Mucosa of stomach (tissue), 1 donor: Measurements from ENCODE around the gene CDX2.
"Not testable (repeated sequence)": the region's sequence is repeated elsewhere in the genome, so short reads cannot be mapped to it uniquely, and the experiment has no call there.

Experiments
- H3K27me3 ChIP-seq: one replicate; pipeline ENCODE4 v1.7.0; 2013; ENCODE audit warnings: mild to moderate bottlenecking, low read length; ENCODE audit not compliant: control insufficient read depth, insufficient read depth
- H3K36me3 ChIP-seq: one replicate; pipeline ENCODE4 v1.7.0; 2013; ENCODE audit warnings: low read length; ENCODE audit not compliant: control insufficient read depth, insufficient read depth
- H3K4me1 ChIP-seq: one replicate; pipeline ENCODE4 v1.7.0; 2013; ENCODE audit warnings: mild to moderate bottlenecking, low read length; ENCODE audit not compliant: control insufficient read depth, insufficient read depth
- H3K4me3 ChIP-seq: one replicate; pipeline ENCODE4 v1.7.0; 2013; ENCODE audit warnings: low read length
- H3K9ac ChIP-seq: one replicate; pipeline ENCODE4 v1.7.0; 2013; ENCODE audit warnings: mild to moderate bottlenecking, low read length, moderate library complexity
- H3K9me3 ChIP-seq: one replicate; pipeline ENCODE4 v1.7.0; 2013; ENCODE audit warnings: mild to moderate bottlenecking, low read length, moderate library complexity; ENCODE audit not compliant: control insufficient read depth
- donor health status: Pancreatic carcinoma.

The CDX2 gene

GRCh38 chr13:27969082-27969865 lies at the start of gene CDX2:
Gene CDX2 (minus strand): TSS chr13:27969315. CDS start chr13:27969006, 309 bp downstream.
- H3K4me1 ChIP-seq: peaks cover 34% of the 10 kb centered on the region
- peaks cover 86% of the 10 kb centered on the region for H3K27me3 ChIP-seq
- peak within 1 kb of the TSS; percentile 36 for H3K4me3 ChIP-seq
- peak within 1 kb of the TSS; percentile 58 for H3K9ac ChIP-seq
- no peaks in the 10 kb centered on the region for H3K9me3 ChIP-seq
- H3K36me3 ChIP-seq: no peaks in the 10 kb centered on the region

- Histone ChIP-seq H3K9ac (no peak overlapping the region), H3K4me1 (no peaks in the 10 kb centered on the region), H3K4me3 (no peak overlapping the region), H3K9me3 (no peaks in the 10 kb centered on the region), H3K27me3 (peaks cover 3% of the 10 kb centered on the region), H3K36me3 (no peaks in the 10 kb centered on the region)
Observed at GRCh38 chr13:28014301-28014700, 45.2 kb upstream of the CDX2 start.

- H3K9ac ChIP-seq: no peak overlapping the region
- H3K27me3 ChIP-seq: peaks cover 3% of the 10 kb centered on the region
- H3K9me3 ChIP-seq: no peaks in the 10 kb centered on the region
- H3K4me1 ChIP-seq: no peaks in the 10 kb centered on the region
- no peak overlapping the region for H3K4me3 ChIP-seq
- no peaks in the 10 kb centered on the region for H3K36me3 ChIP-seq
Observed at GRCh38 chr13:28013482-28013881, 44.4 kb upstream of the CDX2 start.

- Histone ChIP-seq H3K9me3 (no peaks in the 10 kb centered on the region), H3K27me3 (peaks cover 3% of the 10 kb centered on the region), H3K9ac (no peak overlapping the region), H3K4me1 (no peaks in the 10 kb centered on the region), H3K36me3 (no peaks in the 10 kb centered on the region), H3K4me3 (no peak overlapping the region)
Observed at GRCh38 chr13:28012896-28013295, 43.8 kb upstream of the CDX2 start.

GRCh38 chr13:28012383-28012782 lies 43.3 kb upstream of the CDX2 start:
- no peak overlapping the region for H3K4me3 ChIP-seq
- H3K4me1 ChIP-seq: no peaks in the 10 kb centered on the region
- H3K36me3 ChIP-seq: no peaks in the 10 kb centered on the region
- peaks cover 3% of the 10 kb centered on the region for H3K27me3 ChIP-seq
- H3K9me3 ChIP-seq: no peaks in the 10 kb centered on the region
- no peak overlapping the region for H3K9ac ChIP-seq

GRCh38 chr13:28010046-28010445 lies 40.9 kb upstream of the CDX2 start:
- peaks cover 3% of the 10 kb centered on the region for H3K27me3 ChIP-seq

GRCh38 chr13:28005016-28005415 lies 35.9 kb upstream of the CDX2 start:
- not testable (repeated sequence) for H3K4me1 ChIP-seq, H3K4me3 ChIP-seq, H3K27me3 ChIP-seq, H3K36me3 ChIP-seq, H3K9me3 ChIP-seq, H3K9ac ChIP-seq

More at GRCh38 chr13:28010046-28010445, 40.9 kb upstream of the CDX2 start:
- Histone ChIP-seq H3K4me3 (no peak overlapping the region), H3K36me3 (no peaks in the 10 kb centered on the region), H3K9ac (no peak overlapping the region), H3K9me3 (no peaks in the 10 kb centered on the region), H3K4me1 (no peaks in the 10 kb centered on the region)

- Histone ChIP-seq H3K4me3 (no peak overlapping the region), H3K4me1 (no peaks in the 10 kb centered on the region), H3K36me3 (no peaks in the 10 kb centered on the region), H3K9me3 (no peaks in the 10 kb centered on the region), H3K9ac (no peak overlapping the region), H3K27me3 (no peaks in the 10 kb centered on the region)
Observed at GRCh38 chr13:28002886-28003698, 34.0 kb upstream of the CDX2 start.

- no peaks in the 10 kb centered on the region for H3K27me3 ChIP-seq
- no peak overlapping the region for H3K9ac ChIP-seq
- no peaks in the 10 kb centered on the region for H3K4me1 ChIP-seq
- H3K9me3 ChIP-seq: no peaks in the 10 kb centered on the region
- no peaks in the 10 kb centered on the region for H3K36me3 ChIP-seq
- no peak overlapping the region for H3K4me3 ChIP-seq
Observed at GRCh38 chr13:28001837-28002473, 32.8 kb upstream of the CDX2 start.

GRCh38 chr13:28001049-28001448 lies 31.9 kb upstream of the CDX2 start:
- Histone ChIP-seq H3K9ac (no peak overlapping the region), H3K36me3 (no peaks in the 10 kb centered on the region), H3K27me3 (no peaks in the 10 kb centered on the region), H3K4me1 (no peaks in the 10 kb centered on the region), H3K4me3 (no peak overlapping the region), H3K9me3 (no peaks in the 10 kb centered on the region)

- Histone ChIP-seq H3K4me3 (no peak overlapping the region), H3K36me3 (no peaks in the 10 kb centered on the region), H3K27me3 (no peaks in the 10 kb centered on the region), H3K9ac (no peak overlapping the region), H3K4me1 (no peaks in the 10 kb centered on the region), H3K9me3 (no peaks in the 10 kb centered on the region)
Observed at GRCh38 chr13:28000567-28000966, 31.5 kb upstream of the CDX2 start.
